SK-N-SH (cell line): ENCODE measurements around the gene SLC12A4. TPM values are rescaled to one million over a fixed set of nuclear protein-coding genes. Genes with fewer than 3 reads are reported as not detected.

ENCODE experiments used
- CTCF ChIA-PET: fragments of 300-600, 350-600 bp; formaldehyde crosslinking; extraction: SDS; loops from one replicate; lab custom pipeline; 2021; lab: Yijun Ruan, JAX
- POLR2A ChIA-PET: fragments of 350-600 bp; sonication (Branson Sonifier 250); formaldehyde crosslinking; extraction: SDS; loops from one replicate; lab custom pipeline; 2020; ENCODE audit warnings: antibody characterized with exemption, inconsistent platforms; lab: Yijun Ruan, JAX
- DNase-seq: peaks from one replicate; pipeline ENCODE4 v3.0.0; 2012
- H2AFZ ChIP-seq: fragments of 200-600 bp; sonication (generic); 2 replicates; pipeline ENCODE4 v1.8.1; 2016; ENCODE audit warnings: antibody characterized with exemption, mild to moderate bottlenecking, low read depth
- H3F3A ChIP-seq: fragments of 200-600 bp; sonication (generic); replicated peaks from 2 replicates; pipeline ENCODE3; 2016; ENCODE audit warnings: antibody characterized with exemption, mild to moderate bottlenecking; ENCODE audit not compliant: insufficient read depth
- H3K27ac ChIP-seq, 2 experiments: fragments of 200-500 bp in 1 of 2; fragments of 200-600 bp in 1 of 2; sonication (Bioruptor generic) in 1 of 2; sonication (generic), shearing (Covaris generic) in 1 of 2; 2 replicates each; pipeline versions ENCODE4 v1.5.1 to v1.6.1; 2014 to 2016; ENCODE audit warnings: low read depth in 2 of 2, inconsistent platforms in 1 of 2, low read length in 1 of 2, mild to moderate bottlenecking in 1 of 2, mixed read lengths in 1 of 2
- H3K27me3 ChIP-seq: fragments of 200-600 bp; sonication (generic), shearing (Covaris generic); 2 replicates; pipeline ENCODE4 v1.6.1; 2016; ENCODE audit warnings: mixed run types; ENCODE audit not compliant: insufficient read depth
- H3K36me3 ChIP-seq, 2 experiments: fragments of 200-500 bp in 1 of 2; fragments of 200-600 bp in 1 of 2; sonication (Bioruptor generic) in 1 of 2; sonication (generic) in 1 of 2; replicated peaks in 1 of 2; 2 replicates each; pipeline versions ENCODE3 to v1.5.1; 2014 to 2016; ENCODE audit warnings: low read length in 1 of 2, mild to moderate bottlenecking in 1 of 2; ENCODE audit not compliant: insufficient read depth in 2 of 2, control insufficient read depth in 1 of 2
- H3K4me1 ChIP-seq, 2 experiments: fragments of 200-500 bp in 1 of 2; fragments of 200-600 bp in 1 of 2; sonication (Bioruptor generic) in 1 of 2; sonication (generic), shearing (Covaris generic) in 1 of 2; 2 replicates each; pipeline versions ENCODE4 v1.5.1 to v1.6.1; 2014 to 2016; ENCODE audit warnings: low read depth in 1 of 2, low read length in 1 of 2, mixed run types in 1 of 2; ENCODE audit not compliant: insufficient read depth in 2 of 2, control insufficient read depth in 1 of 2
- H3K4me2 ChIP-seq: fragments of 200-600 bp; sonication (generic), shearing (Covaris generic); 2 replicates; pipeline ENCODE4 v1.6.1; 2017; ENCODE audit warnings: mixed run types
- H3K4me3 ChIP-seq, 2 experiments: fragments of 200-500 bp in 1 of 2; fragments of 200-600 bp in 1 of 2; sonication (Bioruptor generic) in 1 of 2; sonication (generic), shearing (Covaris generic) in 1 of 2; 2 replicates each; pipeline versions ENCODE4 v1.5.1 to v1.8.1; 2014 to 2016; ENCODE audit warnings: low read depth in 2 of 2, inconsistent platforms in 1 of 2, low read length in 1 of 2, mild to moderate bottlenecking in 1 of 2, mixed read lengths in 1 of 2, moderate library complexity in 1 of 2
- H3K79me2 ChIP-seq: fragments of 200-600 bp; sonication (generic); 2 replicates; pipeline ENCODE4 v1.8.1; 2017; ENCODE audit warnings: mild to moderate bottlenecking; ENCODE audit not compliant: insufficient read depth
- H3K9ac ChIP-seq: fragments of 200-600 bp; sonication (generic); 2 replicates; pipeline ENCODE4 v1.6.1; 2017; ENCODE audit warnings: mixed run types
- H3K9me2 ChIP-seq: fragments of 200-600 bp; sonication (generic); 2 replicates; pipeline ENCODE4 v1.6.1; 2017; ENCODE audit warnings: mixed run types
- H3K9me3 ChIP-seq: fragments of 200-600 bp; sonication (generic); 2 replicates; pipeline ENCODE4 v1.6.1; 2017; ENCODE audit warnings: mixed run types, mild to moderate bottlenecking, moderate library complexity
- H4K20me1 ChIP-seq: fragments of 200-600 bp; sonication (generic); 2 replicates; pipeline ENCODE4 v1.6.1; 2017; ENCODE audit warnings: mild to moderate bottlenecking, mixed run types; ENCODE audit not compliant: insufficient read depth
- CHD2 ChIP-seq: fragments of 150-350 bp; IDR thresholded peaks from 2 replicates; pipeline ENCODE4 v1.6.1; 2018; ENCODE audit warnings: low read length; ENCODE audit not compliant: partially characterized antibody
- EZH2phosphoT487 ChIP-seq: fragments of 200-600 bp; sonication (generic); IDR thresholded peaks from 2 replicates; pipeline ENCODE4 v1.6.1; 2017; ENCODE audit warnings: low read depth, mixed run types, mild to moderate bottlenecking, antibody characterized with exemption, moderate library complexity, borderline replicate concordance
- GATA2 ChIP-seq: sonication (generic); formaldehyde crosslinking; IDR thresholded peaks from 2 replicates; pipeline ENCODE4 v1.5.0; 2020; ENCODE audit warnings: mild to moderate bottlenecking, missing genetic modification reagents
- MEF2A ChIP-seq: IDR thresholded peaks from 2 replicates; pipeline ENCODE4 v1.4.0; 2012; ENCODE audit warnings: low read depth, borderline replicate concordance
- NFIC ChIP-seq: IDR thresholded peaks from 2 replicates; pipeline ENCODE4 v1.4.0; 2012; ENCODE audit warnings: borderline replicate concordance
- RAD21 ChIP-seq: IDR thresholded peaks from 2 replicates; pipeline ENCODE4 v1.6.1; 2012; ENCODE audit warnings: mild to moderate bottlenecking, low read length
- TEAD4 ChIP-seq: IDR thresholded peaks from 2 replicates; pipeline ENCODE4 v1.4.0; 2012; ENCODE audit warnings: mild to moderate bottlenecking, borderline replicate concordance; ENCODE audit not compliant: insufficient read depth
- YY1 ChIP-seq: IDR thresholded peaks from 2 replicates; pipeline ENCODE4 v1.4.0; 2012; ENCODE audit warnings: low read depth, mild to moderate bottlenecking
- WGBS: methylation state at CpG from one replicate; pipeline ENCODE4 v1.1.6; 2017; ENCODE audit warnings: low lambda C conversion rate; 5-methylcytosine and 5-hydroxymethylcytosine counted together
- polyA plus RNA-seq, 3 experiments: library from polyadenylated mRNA; depleted of rRNA; stranded (reverse); fragments of >200 nt; gene quantifications; 2 replicates each; pipeline ENCODE4 v1.2.3, GENCODE V29; 2012
- TF ChIP-seq, protein P1 (sequence below): IDR thresholded peaks from 2 replicates; pipeline ENCODE4 v1.6.1; 2012; ENCODE audit warnings: mild to moderate bottlenecking, low read depth, low read length, moderate library complexity
- TF ChIP-seq, protein P2 (sequence below): IDR thresholded peaks from 2 replicates; pipeline ENCODE4 v1.4.0; 2012; ENCODE audit warnings: low read depth, borderline replicate concordance
- TF ChIP-seq, protein P3 (sequence below): fragments of 150-350 bp; IDR thresholded peaks from 2 replicates; pipeline ENCODE4 v1.6.1; 2016; ENCODE audit warnings: mild to moderate bottlenecking, low read depth, low read length
- TF ChIP-seq, protein P4 (sequence below): fragments of 200-600 bp; sonication (generic); IDR thresholded peaks from 2 replicates; pipeline ENCODE4 v1.6.1; 2017; ENCODE audit warnings: antibody characterized with exemption, mild to moderate bottlenecking, moderate library complexity

Gene SLC12A4
- polyA plus RNA-seq, 1 of the 3 experiments (the other 2 are of a cell fraction): 75.8 TPM

DNA sequence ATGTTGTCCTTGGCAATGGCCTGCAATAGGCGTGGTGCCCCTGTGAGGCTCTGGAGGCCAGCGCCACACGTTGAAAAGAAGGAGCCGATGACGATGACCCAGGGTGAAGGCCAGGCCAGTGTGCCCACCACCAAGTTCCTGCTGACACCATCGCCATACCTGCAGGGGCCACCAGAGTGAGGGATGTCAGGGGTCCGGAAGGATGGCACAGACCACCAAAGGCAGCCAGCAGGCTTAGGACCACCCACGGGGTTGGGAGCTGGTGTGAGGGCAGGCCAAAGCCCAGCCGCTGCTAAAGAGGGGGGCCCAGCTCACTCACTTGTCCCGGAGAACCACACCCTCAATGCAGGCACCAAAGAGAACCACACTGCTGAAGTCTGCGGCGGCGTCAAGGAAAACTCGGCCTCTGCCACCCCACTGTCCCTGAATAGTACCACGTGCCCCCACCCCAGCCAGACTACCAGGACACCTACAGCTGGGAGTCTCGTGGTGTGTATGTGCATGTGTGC is 18.0 kb downstream of the SLC12A4 start:
- peaks cover 11 to 77% of the 10 kb centered on the region in 2 experiments for H3K36me3 ChIP-seq

More for the DNA sequence above, 18.0 kb downstream of the SLC12A4 start:
- H3F3A ChIP-seq: peaks cover 7% of the 10 kb centered on the region
- ChIA-PET POLR2A (interaction anchor here (1.1 to 1.6 kb wide), 2 partner anchors 10 kb away, joined by 4 read pairs; no protein-coding TSS in a partner anchor), CTCF (interaction anchor here (1.0 to 2.5 kb wide), 3 partner anchors 9 to 134 kb away, joined by 4 to 9 read pairs (median 9); no protein-coding TSS in a partner anchor)
- H3K27ac ChIP-seq: no peak overlapping the region
- H4K20me1 ChIP-seq: no peaks in the 10 kb centered on the region
- no peak overlapping the region for H3K9ac ChIP-seq
- 97% methylated on average over 11 of the region's 16 CpGs for WGBS
- H3K27me3 ChIP-seq: no peaks in the 10 kb centered on the region
- H3K9me2 ChIP-seq: no peaks in the 10 kb centered on the region
- H3K4me1 ChIP-seq: peaks cover 0 to 8% of the 10 kb centered on the region in 2 experiments; a peak in 1 of 4 replicates
- H3K4me2 ChIP-seq: no peak overlapping the region
- H3K9me3 ChIP-seq: no peaks in the 10 kb centered on the region
- no peak overlapping the region for H3K4me3 ChIP-seq
- TF ChIP-seq GATA2 (CRISPR knock-in tag) (no peak), RAD21 (no peak), NFIC (no peak), CHD2 (no peak), TEAD4 (no peak), EZH2phosphoT487 (no peak), YY1 (no peak), MEF2A (no peak)
- TF ChIP-seq, protein P1, sequence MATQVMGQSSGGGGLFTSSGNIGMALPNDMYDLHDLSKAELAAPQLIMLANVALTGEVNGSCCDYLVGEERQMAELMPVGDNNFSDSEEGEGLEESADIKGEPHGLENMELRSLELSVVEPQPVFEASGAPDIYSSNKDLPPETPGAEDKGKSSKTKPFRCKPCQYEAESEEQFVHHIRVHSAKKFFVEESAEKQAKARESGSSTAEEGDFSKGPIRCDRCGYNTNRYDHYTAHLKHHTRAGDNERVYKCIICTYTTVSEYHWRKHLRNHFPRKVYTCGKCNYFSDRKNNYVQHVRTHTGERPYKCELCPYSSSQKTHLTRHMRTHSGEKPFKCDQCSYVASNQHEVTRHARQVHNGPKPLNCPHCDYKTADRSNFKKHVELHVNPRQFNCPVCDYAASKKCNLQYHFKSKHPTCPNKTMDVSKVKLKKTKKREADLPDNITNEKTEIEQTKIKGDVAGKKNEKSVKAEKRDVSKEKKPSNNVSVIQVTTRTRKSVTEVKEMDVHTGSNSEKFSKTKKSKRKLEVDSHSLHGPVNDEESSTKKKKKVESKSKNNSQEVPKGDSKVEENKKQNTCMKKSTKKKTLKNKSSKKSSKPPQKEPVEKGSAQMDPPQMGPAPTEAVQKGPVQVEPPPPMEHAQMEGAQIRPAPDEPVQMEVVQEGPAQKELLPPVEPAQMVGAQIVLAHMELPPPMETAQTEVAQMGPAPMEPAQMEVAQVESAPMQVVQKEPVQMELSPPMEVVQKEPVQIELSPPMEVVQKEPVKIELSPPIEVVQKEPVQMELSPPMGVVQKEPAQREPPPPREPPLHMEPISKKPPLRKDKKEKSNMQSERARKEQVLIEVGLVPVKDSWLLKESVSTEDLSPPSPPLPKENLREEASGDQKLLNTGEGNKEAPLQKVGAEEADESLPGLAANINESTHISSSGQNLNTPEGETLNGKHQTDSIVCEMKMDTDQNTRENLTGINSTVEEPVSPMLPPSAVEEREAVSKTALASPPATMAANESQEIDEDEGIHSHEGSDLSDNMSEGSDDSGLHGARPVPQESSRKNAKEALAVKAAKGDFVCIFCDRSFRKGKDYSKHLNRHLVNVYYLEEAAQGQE: no peak
- TF ChIP-seq, protein P2, sequence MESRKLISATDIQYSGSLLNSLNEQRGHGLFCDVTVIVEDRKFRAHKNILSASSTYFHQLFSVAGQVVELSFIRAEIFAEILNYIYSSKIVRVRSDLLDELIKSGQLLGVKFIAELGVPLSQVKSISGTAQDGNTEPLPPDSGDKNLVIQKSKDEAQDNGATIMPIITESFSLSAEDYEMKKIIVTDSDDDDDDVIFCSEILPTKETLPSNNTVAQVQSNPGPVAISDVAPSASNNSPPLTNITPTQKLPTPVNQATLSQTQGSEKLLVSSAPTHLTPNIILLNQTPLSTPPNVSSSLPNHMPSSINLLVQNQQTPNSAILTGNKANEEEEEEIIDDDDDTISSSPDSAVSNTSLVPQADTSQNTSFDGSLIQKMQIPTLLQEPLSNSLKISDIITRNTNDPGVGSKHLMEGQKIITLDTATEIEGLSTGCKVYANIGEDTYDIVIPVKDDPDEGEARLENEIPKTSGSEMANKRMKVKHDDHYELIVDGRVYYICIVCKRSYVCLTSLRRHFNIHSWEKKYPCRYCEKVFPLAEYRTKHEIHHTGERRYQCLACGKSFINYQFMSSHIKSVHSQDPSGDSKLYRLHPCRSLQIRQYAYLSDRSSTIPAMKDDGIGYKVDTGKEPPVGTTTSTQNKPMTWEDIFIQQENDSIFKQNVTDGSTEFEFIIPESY: no peak
- TF ChIP-seq, protein P3, sequence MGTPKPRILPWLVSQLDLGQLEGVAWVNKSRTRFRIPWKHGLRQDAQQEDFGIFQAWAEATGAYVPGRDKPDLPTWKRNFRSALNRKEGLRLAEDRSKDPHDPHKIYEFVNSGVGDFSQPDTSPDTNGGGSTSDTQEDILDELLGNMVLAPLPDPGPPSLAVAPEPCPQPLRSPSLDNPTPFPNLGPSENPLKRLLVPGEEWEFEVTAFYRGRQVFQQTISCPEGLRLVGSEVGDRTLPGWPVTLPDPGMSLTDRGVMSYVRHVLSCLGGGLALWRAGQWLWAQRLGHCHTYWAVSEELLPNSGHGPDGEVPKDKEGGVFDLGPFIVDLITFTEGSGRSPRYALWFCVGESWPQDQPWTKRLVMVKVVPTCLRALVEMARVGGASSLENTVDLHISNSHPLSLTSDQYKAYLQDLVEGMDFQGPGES: no peak
- TF ChIP-seq, protein P4, sequence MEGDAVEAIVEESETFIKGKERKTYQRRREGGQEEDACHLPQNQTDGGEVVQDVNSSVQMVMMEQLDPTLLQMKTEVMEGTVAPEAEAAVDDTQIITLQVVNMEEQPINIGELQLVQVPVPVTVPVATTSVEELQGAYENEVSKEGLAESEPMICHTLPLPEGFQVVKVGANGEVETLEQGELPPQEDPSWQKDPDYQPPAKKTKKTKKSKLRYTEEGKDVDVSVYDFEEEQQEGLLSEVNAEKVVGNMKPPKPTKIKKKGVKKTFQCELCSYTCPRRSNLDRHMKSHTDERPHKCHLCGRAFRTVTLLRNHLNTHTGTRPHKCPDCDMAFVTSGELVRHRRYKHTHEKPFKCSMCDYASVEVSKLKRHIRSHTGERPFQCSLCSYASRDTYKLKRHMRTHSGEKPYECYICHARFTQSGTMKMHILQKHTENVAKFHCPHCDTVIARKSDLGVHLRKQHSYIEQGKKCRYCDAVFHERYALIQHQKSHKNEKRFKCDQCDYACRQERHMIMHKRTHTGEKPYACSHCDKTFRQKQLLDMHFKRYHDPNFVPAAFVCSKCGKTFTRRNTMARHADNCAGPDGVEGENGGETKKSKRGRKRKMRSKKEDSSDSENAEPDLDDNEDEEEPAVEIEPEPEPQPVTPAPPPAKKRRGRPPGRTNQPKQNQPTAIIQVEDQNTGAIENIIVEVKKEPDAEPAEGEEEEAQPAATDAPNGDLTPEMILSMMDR: no peak
- DNase-seq: no peak
- no peak overlapping the region for H2AFZ ChIP-seq
- H3K79me2 ChIP-seq: peaks cover 12% of the 10 kb centered on the region; the same call in 1 of the 2 replicates
